NCI-H1417 treated with DMSO at 0.1 percent for 48 hours (cell line): ENCODE results near the gene YTHDF1.
A peak's percentile ranks its signal among the peaks of the same experiment; 100 is the strongest.
"Not testable (repeated sequence)": the region's sequence is repeated elsewhere in the genome, so short reads cannot be mapped to it uniquely, and the experiment has no call there.

ENCODE experiments used
- DNase-seq: peaks from one replicate; lab custom pipeline; 2025; lab: John Stamatoyannopoulos, UW

Gene YTHDF1

GRCh38 chr20:63226042-63226943, 10.4 kb upstream of the YTHDF1 start:
- no peak for DNase-seq

DNA sequence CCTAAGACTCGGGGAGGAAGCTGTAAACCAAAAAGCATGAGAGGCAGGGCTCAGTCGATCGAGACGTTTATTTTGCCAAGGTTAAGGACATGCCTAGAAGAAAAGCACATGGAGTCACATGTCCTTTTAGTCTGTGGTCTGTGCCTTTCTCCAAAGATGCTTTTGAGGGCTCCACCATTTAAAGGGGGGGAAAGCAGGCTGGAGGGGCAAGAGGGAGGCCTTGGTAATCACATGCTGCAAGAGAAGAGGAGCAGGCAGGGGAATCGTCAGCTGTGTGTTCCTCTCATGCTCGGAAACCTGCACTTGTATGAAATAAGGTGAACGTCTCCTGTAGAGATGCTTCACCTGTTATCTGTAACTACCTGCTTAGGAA, 9.1 kb upstream of the YTHDF1 start:
- DNase-seq = no peak

- DNase-seq = no peak
Measured at GRCh38 chr20:63224412-63225081, 8.6 kb upstream of the YTHDF1 start.

DNA sequence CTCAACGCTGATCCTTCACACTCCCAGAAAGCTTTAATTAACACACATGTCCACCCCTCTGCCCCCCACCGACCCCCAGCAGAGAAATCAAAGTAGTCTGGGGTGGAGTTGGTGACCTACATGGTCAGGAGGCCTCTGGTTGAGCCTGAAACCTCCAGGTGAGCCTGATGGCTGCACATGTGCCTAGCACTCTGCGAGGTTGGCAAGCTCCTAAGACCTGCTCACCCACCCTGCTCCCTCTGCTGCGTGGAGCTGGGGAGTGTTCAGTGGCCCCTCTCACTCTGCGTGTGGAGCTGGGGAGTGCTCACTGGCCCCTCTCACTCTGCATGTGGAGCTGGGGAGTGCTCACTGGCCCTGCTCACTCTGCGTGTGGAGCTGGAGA, 7.9 kb upstream of the YTHDF1 start:
- DNase-seq = no peak

DNA sequence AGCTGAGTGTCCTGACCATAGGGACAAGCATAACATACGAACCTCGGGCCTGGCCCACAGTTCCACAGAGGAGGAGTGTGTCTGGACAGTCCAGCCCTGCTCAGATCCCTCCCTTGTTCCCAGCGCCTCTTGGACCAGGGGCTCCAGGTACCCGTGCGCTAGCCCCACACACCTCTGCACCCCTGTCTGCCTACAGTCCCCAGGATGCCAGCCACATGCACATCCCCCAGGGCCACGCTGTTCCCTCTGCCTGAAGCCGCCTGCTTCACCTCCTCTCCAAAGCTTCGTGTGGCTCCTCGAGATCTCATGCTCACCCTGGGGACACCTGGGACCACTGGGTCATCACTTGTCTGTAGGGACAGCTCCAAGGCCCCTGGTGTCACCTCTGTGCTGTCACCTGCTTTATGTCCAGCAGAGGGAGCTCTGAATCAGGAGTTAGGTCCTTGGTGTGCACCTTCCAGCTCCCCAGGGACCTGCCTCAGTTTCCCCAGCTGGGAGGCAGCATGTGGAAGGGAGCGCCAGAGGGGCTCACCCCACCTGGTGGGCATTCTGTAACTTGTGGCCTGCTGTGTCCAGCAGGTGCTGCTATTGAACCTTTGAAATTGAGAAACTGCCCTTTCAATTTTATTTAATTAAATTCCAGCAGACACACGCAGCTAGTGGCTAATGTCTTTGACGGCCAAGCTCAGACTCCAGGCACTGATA, 7.3 kb upstream of the YTHDF1 start:
- no peak for DNase-seq

DNA sequence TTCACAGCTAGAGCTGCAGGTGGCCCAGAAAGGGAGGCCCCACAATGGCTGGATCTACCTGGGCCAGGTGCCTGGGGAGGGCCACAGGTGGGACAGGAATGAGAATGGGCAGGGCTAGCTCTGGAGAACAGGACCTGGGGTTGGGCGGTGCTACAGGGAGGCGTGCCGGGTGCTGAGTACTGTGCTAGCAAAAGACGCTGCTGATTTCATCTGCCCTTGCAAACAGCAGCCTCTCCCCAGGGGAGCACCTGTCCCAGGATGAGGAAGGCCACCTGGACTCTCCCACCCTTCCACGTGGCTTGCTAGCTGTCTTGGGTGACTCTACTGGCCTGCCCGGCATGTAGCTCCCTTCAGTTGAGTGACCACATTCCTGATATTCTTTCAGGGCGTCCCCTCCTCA, 6.6 kb upstream of the YTHDF1 start:
- DNase-seq = no peak

DNA sequence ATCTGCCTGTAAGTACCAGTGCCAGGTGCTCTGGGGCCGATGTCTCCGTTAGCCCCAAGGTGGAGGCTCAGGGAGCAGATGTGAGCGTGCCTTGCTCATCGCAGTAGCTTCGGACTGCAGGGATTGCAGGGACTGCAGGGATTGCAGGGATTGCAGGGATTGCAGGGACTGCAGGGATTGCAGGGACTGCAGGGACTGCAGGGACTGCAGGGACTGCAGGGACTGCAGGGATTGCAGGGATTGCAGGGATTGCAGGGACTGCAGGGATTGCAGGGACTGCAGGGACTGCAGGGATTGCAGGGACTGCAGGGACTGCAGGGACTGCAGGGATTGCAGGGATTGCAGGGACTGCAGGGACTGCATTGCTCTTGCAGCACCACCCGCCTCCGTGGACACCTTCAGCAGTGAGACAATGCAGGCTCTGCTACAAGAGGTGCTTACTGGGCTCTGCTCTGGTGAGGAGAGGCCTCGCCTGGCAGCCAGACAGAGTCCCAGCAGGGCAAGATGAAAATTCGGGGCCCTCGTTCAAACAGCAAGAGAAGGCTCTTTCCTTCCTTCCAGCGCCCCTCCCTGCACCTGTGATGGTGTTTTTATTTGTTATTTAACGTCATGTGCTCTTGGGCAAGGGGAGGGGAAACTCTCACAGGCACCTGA, 5.6 kb upstream of the YTHDF1 start:
- DNase-seq = not testable (repeated sequence)

DNA sequence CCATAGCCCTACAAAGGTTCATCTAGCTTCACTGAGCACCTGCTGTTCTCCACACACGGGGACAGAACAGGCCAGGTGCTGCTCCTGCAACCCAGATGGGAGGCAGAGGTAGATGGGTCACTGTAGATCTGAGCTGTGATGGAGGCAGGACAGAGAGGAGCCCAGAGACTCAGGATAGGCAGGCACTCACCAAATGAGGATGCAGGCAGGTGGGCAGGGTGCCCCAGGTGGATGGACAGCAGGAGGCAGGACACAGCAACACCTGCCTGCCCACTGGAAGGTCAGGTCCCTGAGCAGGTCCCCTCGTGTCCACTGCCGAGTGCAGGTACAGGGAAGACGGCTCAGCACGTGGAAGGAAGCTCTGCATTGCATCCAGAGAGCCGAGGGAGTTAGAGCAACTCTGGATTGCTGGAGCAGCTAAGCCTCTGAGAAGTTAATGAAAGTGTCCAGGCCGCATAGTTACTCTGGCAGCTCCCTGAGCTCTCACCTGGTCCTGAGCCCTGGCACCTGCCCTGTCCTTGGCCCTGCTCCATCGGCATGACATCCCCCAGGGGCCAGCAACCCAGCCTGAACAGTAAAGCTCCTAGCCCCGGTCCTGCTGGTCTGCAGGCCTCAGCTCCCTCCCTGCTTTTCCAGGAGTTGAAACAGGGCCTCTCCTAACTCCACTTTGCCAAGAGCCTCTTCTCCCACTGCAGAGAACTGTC, 4.9 kb upstream of the YTHDF1 start:
- DNase-seq = no peak

GRCh38 chr20:63219866-63220521, 4.1 kb upstream of the YTHDF1 start:
- DNase-seq = no peak

GRCh38 chr20:63219447-63219821, 3.5 kb upstream of the YTHDF1 start:
- no peak for DNase-seq

DNA sequence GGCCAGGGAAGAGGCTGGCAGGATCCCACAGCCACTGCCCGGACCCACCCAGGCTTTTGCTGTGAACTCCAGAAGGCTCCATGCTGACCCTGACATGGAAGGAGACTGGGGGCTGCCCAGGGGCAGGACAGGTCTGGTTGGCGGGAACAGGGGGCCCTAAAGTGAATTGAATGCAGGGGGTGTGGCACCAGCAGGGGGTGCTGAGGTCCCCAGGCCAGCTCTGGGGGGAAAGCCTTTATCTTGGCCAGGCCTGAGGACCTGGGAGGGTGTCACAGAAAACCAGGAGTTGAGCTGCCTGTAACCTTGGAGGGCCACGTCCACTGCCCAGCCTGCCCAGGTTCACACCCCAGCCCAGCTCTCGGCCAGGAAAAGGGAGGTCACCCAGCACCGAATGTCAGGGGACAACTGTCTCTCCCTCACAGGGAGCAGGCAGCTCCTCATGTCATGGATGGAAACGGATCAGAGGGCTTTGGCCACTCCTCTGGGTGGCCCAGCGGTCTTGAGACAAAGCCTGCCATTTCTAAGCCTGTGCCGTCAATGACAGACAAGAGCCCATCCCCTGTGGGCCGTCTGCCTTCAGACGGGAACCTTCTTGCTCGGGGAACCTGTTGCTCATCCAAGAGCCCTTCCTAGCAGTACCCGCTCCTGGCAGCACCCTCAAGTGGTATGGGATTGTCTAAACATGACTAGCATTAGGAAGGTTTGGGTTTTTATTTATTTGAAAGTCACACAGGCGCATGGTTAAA, 2.9 kb upstream of the YTHDF1 start:
- no peak for DNase-seq

- DNase-seq = peak; percentile 26
Measured at GRCh38 chr20:63217706-63218105, 1.8 kb upstream of the YTHDF1 start.

DNA sequence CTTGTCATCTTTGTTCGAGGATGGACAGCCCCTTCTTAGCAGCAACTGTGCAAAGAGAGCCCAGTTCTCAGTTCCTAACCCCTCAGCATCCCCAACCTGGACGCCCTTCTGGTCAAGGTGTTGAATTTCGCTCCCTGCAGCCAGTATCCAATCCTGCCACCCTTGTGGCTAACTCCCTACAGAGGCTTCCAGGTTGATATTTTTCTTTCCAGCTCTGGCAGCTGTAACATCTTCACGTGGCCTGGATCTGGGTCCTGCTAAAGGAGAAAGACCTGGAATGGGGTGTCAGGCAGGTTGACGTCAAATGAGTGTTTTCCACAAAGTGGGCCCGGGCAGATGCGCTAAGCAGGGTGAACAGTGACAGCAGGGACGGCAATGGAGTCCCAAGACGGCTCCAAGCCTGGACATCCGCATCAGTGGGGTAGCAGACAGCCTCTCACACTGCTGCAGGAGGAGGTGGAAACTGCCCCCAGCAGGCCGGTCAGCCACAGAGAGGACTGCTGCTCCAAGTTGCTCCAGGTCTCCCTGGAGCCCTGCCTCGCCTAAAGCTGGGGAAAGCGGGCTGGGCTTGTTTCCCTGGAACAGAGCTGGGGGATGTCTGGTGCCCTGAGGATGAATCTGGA, 1.0 kb upstream of the YTHDF1 start:
- DNase-seq = no peak

GRCh38 chr20:63215101-63216040, 560 bp downstream of the YTHDF1 start:
- DNase-seq = no peak

GRCh38 chr20:63214514-63214913, 1.4 kb downstream of the YTHDF1 start:
- DNase-seq = no peak

DNA sequence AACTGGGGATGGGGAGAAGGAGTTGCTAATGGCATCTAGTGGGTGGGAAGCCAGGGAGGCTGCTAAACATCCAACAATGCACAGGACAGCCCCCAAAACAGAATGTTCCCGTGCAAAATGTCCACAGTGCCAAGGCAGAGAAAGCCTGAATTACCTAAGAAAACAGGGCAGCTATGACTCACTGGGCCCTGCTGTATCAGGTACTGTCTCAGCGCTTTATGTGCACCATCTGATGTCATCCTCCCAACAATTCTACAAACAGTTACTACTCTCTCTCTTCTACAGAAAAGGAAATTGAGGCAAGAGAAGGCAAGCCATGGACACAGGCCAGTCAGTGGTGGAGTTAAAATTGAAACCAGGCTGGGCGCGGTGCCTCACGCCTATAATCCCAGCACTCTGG, 3.1 kb downstream of the YTHDF1 start:
- no peak for DNase-seq

DNA sequence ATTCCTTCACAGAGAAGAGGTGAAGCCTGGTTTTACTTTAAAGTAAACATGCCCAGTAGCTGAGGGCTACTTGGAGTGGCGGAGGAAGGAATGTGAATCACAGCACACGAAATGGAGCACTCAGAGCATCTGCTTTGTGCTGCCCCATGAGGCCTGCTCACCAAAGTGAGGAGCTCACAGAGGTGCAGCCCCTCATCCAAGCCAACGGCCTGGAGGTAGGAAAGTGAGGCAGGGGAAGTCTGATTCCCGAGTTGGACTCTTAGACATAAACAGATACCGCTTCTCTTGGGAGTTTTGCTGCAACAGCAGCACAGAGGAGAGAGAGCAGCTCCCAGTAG, 3.6 kb downstream of the YTHDF1 start:
- DNase-seq = no peak

DNA sequence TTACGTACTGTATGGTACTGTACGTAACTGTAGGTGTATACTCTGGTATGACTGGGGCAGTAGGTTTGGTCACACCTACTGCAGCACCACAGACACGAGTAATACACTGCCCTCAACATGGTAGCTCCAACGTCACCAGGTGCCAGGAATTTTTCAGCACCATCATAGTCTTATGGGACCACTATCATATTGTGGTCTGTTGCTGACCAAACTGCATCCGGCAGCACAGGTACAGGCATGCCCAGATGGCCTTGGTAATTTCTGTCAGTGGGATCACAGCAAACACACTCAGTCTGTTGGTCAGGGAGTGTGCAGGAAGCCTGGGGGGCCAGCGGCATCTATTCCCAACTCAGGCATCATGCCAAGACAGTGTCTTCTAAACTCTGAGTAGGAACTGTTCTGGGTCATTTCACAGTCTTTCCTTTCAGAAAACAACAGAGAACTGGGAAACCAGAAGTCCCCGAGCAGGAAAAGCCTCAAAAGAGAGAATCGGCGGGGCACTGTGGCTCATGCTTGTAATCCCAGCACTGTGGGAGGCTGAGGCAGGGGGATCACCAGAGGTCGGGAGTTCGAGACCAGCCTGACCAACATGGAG, 5.8 kb downstream of the YTHDF1 start:
- no peak for DNase-seq
